Fibroblast of skin of left biceps (primary cell): ENCODE measurements around the gene SLC27A1.

ENCODE experiments used
- DNase-seq, 2 experiments: peaks; one replicate each; pipeline ENCODE4 v3.0.0-alpha.2; 2013; ENCODE audit warnings: low read depth in 2 of 2

SLC27A1 gene

GRCh38 chr19:17470068-17470841 lies at the start of gene SLC27A1:
SLC27A1 (plus strand) TSS chr19:17470524; CDS start chr19:17470541, 17 bp downstream.
- DNase-seq, result peak; percentile 97 to 98

DNA sequence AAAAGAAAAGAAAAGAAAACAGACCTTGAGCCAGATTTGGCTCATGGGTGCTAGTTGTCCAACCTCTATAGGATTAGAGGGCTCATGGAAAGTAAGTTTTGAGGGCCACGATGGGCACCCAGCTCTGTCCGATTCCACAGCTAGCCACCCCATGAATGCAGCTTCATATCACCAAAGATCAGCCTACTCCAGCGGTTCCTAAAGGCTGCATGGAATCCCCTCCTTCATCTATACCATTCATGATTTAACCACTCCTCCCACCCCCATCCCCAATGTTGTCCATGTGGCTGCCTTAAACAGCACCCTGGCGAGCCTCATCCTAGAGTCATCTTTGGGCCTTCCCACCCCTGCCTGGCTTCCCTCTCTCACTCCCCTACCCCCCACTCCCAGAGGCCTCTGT lies 48.4 kb upstream of the SLC27A1 start:
- DNase-seq, result no peak

DNA sequence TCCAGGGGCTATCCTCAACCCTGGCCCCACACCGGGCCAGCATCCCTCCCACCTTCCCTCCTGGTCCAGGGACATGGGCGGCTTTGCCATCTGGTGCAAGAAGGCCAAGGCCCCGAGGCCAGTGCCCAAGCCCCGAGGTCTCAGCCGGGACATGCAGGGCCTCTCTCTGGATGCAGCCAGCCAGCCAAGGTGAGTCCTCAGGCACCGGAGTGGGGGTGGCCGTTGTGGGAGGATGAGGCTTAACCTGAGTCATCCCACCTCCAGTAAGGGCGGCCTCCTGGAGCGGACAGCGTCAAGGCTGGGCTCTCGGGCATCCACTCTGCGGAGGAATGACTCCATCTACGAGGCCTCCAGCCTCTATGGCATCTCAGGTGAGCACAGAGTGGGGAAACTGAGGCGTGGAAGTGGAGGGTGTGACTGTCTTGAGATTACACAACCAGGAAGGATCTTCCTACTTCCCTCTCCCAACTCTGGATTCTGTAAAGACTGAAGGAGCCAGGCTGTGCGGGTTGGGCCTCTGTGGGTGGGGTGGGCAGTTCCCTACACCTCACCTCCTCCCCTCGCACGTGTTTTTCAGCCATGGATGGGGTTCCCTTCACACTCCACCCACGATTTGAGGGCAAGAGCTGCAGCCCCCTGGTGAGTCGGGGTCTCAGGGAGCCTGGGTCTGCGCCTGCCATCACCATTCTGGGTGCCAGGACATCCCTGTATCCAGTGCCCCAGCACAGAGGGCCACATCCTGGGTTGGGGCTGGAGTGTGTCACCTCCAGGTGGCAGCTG lies 46.7 kb upstream of the SLC27A1 start:
- DNase-seq, result no peak

DNA sequence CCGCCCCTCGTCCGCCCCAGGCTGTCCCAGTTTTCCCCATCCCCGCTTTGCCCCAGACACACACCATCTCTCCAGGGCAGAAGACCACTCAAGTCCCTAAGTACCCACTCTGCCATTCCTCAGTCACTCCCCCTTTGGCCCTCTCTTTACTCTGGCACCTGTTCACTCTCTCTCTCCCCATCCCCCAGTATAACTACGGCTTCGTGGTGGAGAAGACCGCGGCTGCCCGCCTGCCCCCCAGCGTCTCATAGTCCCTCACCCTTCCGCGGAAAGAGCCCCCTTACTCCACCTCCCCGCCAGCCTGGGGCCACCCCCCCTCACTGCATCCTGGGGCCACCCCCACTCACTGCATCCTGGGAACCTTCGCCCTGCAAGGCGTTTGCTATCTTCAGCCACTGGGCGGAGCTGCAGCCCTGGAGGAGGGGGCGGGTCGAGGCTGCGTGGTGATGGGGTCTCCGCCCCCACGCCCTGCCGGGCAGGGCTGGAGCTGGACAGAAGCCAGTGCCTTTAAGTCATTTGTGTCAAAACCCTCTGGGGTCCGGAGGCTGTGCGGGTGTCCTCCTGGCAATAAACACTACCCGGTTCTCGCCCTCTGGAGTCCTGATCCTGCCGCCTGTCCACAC lies 45.5 kb upstream of the SLC27A1 start:
- no peak for DNase-seq

- no peak for DNase-seq
These were observed 40.6 kb upstream of the SLC27A1 start for GRCh38 chr19:17429641-17430113.

- DNase-seq, result no peak
These were observed 38.9 kb upstream of the SLC27A1 start for GRCh38 chr19:17431417-17431816.

DNA sequence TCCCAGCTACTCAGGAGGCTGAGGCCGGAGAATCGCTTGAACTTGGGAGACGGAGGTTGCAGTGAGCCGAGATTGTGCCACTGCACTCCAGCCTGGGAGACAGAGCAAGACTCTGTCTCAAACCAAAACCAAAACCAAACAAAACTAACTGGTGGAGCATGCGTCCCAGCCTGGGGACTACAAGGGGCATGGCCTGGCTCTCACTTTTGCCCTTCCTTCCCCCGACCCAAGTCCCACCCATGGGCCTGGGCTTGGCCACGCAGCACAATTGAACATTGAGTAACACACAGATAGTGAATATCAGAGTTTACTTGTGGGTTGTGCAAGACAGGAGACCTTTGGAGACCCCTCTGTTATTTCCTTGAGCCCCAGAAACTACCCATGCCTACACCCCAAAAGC lies 35.1 kb upstream of the SLC27A1 start:
- DNase-seq, result no peak

DNA sequence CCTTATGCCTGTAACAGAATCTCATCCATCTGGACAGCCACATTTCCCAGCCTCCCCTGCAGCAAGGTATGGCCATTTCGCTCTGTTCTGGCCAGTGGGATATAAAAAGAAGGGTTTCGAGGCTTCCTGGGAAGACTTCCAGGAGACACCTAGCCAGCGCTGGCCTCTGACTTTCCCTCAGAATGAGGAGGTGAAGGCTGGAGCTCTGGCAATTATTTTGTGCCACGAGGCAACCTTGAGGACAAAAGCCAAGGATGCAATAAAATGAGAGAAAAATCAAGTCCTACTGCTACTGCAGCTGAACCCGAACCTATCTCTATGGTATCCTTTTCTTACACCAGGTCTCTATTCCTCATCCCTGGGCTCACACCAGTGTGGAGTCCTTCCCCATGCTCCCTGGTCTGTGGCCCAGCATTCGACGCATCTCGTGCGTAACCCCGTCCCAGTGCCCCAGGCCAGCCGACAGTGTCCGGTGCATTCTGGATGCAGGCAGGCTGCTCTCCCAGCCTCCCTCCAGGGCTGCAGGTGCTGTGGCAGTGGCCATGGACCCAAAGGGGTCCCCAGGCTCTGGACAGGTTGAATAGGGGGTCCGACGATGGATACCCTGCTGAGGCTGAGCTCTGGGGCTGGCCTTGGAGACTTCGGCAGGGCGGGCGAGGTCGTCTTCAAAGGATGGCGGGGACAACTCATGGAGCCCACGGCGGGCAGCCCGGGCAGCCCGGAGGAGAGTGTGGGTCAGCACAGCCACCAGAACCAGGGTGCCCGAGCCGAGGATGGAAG lies 34.0 kb upstream of the SLC27A1 start:
- DNase-seq, result no peak

DNA sequence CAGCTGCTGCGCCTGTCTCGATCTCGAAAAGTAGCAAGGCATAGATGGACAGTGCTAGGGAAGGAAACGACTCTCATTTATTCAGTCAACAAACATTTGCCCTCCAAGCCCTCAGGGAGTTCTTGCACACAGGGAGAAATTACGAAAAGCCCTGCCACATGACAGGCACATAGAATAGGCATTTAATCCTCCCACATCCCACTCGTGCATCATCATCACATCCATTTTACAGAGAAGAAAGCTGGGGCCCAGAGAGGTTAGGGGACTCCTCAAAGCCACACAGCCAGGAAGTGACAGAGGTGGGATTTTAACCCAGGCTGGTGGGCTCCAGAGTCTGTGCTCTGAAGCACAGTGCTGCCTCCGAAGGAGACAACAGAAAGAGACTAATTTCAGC lies 33.5 kb upstream of the SLC27A1 start:
- DNase-seq, result no peak

- DNase-seq, result no peak
These were observed 28.9 kb upstream of the SLC27A1 start for GRCh38 chr19:17441241-17442021.

GRCh38 chr19:17445526-17446165 lies 24.7 kb upstream of the SLC27A1 start:
- DNase-seq, result no peak

DNA sequence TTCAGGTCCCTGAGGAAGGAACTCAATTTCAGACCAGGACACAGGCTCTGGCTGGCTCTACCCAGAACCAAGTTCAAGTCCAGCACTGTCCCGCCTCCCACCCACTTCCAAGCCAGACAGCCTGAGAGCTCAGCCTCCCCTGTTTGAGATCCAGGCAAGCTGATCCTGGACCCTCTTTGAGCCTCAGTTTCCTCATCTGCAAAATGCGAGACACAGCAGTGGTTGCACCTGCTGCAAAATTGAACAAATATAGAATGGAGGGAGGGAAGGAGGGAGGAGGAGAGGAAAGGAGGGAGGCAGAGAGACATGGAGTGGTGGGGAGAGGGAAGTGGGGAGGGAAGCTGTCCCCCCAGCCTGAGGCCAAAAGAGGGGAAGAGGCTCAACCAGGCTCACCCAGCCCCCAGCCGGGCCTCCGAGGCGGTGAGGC lies 22.6 kb upstream of the SLC27A1 start:
- DNase-seq, result no peak

DNA sequence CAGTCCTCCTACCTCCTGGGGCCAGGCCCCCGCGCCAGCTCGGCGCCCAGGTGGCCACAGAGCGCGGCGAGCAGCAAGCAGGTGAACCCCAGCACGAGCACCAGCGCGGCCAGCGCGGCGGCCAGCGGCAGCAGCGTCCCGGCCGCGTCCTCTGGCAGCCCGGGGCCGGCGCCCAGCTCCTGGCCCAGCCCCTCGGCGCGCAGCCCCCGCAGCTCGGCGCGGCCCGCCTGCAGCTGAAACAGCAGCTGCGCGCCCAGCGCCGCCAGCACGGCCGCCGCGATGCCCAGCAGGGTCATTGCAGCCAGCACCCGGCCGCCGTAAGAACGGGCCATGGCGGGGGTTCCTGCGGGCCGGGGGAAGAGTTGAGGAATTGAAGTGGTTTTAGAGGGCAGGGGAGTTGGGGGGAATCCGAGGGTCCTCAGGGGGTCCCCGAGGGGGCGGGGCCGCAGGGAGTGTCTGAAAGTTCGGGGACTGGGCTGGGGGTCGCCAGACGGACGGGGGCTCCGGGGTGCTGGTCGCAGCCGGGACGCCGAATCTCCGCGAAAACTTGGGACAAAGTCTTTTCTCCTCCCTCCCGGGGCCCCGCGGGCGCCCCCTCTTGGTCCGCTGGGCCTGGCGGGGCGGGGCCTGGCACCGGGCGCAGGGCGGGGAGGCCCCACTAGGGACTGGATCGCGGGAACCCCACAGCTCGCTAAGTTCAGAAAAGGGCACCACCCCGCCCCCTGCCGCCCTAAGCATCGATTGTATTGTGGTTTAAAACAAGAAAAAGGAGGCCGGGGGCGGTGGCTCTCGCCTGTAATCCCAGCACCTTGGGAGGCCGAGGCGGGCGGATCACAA lies 22.0 kb upstream of the SLC27A1 start, which contains the start of gene TMEM221:
TMEM221 (minus strand) TSS at position 538 of the 837 bp plus-strand sequence; CDS start at position 332, 206 bp downstream.
- DNase-seq, result no peak

DNA sequence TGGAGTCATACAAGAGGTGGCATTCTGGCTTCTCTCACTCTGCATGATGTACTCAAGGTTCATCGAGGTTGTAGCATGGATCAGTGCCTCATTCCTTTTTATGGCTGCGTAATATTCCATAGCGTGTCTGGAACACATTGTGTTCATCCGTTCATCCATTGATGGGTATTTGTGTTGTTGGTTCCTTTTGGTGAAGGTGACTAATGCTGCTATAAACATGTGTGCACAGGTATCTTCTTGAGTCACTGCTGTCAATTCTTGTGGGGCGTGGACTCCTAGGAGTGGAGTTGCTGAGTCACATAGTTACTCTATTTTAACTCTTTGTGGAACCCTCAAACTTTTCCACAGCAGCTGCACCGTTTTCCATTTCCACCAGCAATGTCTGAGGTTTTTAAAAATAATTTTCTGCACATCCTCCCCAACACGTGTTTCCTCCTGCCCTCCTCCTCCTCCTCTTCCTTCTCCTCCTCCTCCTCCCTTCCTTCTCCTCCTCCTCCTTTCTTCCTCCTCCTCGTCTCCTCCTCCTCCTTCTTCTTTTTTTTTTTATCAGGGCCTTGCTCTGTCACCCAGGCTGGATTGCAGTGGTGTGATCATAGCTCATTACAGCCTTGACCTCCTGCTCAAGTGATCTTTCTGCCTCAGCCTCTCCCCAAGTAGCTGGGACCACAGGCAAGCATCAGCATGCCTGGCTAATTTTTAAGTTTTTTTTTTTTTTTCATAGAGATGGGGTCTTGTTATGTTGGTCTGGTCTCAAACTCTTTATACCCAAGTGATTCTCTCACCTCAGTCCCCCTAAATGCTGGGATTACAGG lies 19.9 kb upstream of the SLC27A1 start:
- DNase-seq, result no peak

- DNase-seq, result no peak
These were observed 18.5 kb upstream of the SLC27A1 start for GRCh38 chr19:17451820-17452219.

DNA sequence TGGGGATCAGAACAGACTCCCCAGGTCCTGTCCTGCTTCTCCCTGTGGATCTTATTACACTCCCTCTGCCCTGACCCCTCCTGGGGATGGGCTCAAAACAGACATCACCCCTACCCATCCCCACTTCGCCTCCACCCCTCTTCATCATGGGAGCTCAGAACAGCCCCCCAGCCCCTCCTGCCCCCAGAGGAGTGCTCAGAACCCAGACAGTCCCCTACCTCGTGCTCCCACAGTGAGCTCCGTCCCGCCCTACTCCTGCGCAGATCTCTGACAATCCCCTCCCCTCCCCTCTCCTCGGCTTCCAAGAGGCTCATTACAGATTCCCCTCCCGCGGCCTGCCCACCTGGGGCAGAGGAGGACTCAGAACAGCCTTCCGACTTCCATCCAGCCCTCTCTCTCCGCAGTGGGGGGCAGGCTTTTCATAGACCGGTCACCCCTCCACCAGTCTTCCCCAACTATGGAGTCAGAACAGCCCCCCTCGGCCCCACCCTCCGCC lies 15.7 kb upstream of the SLC27A1 start:
- DNase-seq, result no peak

DNA sequence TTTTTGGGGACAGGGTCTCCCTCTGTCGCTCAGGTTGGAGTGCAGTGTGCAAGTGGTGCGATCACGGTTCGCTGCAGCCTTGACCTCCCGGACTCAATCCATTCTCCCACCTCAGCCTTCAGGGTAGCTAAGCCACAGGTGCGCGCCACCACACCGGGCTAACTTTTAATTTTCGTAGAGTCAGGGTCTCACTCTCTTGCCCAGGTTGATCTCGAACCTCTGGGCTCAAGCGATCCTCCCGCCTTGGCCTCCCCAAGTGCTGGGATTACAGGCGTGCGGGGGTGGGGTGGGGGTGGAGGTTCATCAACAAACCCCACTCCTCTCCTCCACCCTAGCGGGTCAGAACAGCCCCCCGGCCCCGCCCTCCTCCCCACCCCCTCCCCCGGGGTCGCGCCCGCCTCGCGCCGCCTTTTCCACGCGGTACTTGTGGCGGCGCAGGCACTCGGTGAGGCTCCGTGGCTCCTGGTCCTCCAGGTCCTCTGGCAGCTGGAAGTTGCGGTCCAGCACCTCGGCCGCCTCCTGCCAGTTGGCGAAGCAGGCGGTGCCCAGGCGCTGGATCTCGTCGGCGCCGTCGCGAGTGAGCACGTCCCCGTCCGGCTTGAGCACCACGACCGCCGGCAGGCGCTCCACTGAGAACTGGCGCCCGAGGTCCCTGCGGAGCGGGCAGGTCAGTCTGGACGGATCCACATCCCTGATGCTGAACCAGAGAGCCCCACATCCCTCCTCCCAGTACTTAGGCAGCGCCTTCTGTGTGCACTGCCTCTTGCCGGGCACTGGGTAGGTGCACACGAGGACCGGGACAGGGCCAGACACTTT lies 14.8 kb upstream of the SLC27A1 start:
- no peak for DNase-seq
